Activated CD4-positive, alpha-beta T cell treated with anti-CD3 and anti-CD28 coated beads, Interleukin-2, amount 50 U/mL, for 48 hours (primary cell): ENCODE data around the gene C1orf159.
"Not testable (repeated sequence)": the region's sequence is repeated elsewhere in the genome, so short reads cannot be mapped to it uniquely, and the experiment has no call there.

Source experiments
- DNase-seq, 2 experiments: peaks; one replicate each; pipeline ENCODE4 v3.0.0-alpha.2; 2020

The C1orf159 gene

GRCh38 chr1:1115786-1116700 lies at the start of gene C1orf159:
Gene C1orf159, minus strand, starts transcription at chr1:1116089. Its CDS starts 24,546 bp downstream, at chr1:1091543.
- DNase-seq: peak; percentile 98 to 99

GRCh38 chr1:1165485-1165884 lies 49.6 kb upstream of the C1orf159 start:
- DNase-seq: no peak

- DNase-seq: no peak
Measured at GRCh38 chr1:1164701-1165451, 49.0 kb upstream of the C1orf159 start.

- no peak for DNase-seq
Measured at GRCh38 chr1:1164361-1164700, 48.4 kb upstream of the C1orf159 start.

GRCh38 chr1:1163538-1164070 lies 47.7 kb upstream of the C1orf159 start:
- no peak for DNase-seq

GRCh38 chr1:1162597-1163537 lies 47.0 kb upstream of the C1orf159 start:
- no peak for DNase-seq

GRCh38 chr1:1161683-1162079 lies 45.8 kb upstream of the C1orf159 start:
- no peak for DNase-seq

- DNase-seq: no peak
Measured at GRCh38 chr1:1161078-1161682, 45.3 kb upstream of the C1orf159 start.

GRCh38 chr1:1160281-1160930 lies 44.5 kb upstream of the C1orf159 start:
- no peak for DNase-seq

GRCh38 chr1:1157914-1158710 lies 42.2 kb upstream of the C1orf159 start:
- DNase-seq: peak; percentile 32 to 34

- peak; percentile 81 to 85 for DNase-seq
Measured at GRCh38 chr1:1157426-1157913, 41.6 kb upstream of the C1orf159 start.

- DNase-seq: no peak
Measured at GRCh38 chr1:1157033-1157365, 41.1 kb upstream of the C1orf159 start.

- no peak for DNase-seq
Measured at GRCh38 chr1:1156140-1157032, 40.5 kb upstream of the C1orf159 start.

GRCh38 chr1:1155258-1155657 lies 39.4 kb upstream of the C1orf159 start:
- DNase-seq: no peak

- DNase-seq: no peak
Measured at GRCh38 chr1:1153874-1154273, 38.0 kb upstream of the C1orf159 start.

- not testable (repeated sequence) for DNase-seq
Measured at GRCh38 chr1:1153215-1153614, 37.3 kb upstream of the C1orf159 start.

GRCh38 chr1:1152431-1152830 lies 36.5 kb upstream of the C1orf159 start:
- not testable (repeated sequence) for DNase-seq

GRCh38 chr1:1151306-1151705 lies 35.4 kb upstream of the C1orf159 start:
- DNase-seq: no peak

- DNase-seq: no peak
Measured at GRCh38 chr1:1150100-1150499, 34.2 kb upstream of the C1orf159 start.

- DNase-seq: no peak
Measured at GRCh38 chr1:1149416-1149815, 33.5 kb upstream of the C1orf159 start.
